NK-92 (cell line): Measurements from ENCODE around the gene UVRAG.

ENCODE experiments used
- DNase-seq: peaks from one replicate; lab custom pipeline; 2025; ENCODE audit not compliant: unreplicated experiment; lab: John Stamatoyannopoulos, UW

Gene UVRAG

DNA sequence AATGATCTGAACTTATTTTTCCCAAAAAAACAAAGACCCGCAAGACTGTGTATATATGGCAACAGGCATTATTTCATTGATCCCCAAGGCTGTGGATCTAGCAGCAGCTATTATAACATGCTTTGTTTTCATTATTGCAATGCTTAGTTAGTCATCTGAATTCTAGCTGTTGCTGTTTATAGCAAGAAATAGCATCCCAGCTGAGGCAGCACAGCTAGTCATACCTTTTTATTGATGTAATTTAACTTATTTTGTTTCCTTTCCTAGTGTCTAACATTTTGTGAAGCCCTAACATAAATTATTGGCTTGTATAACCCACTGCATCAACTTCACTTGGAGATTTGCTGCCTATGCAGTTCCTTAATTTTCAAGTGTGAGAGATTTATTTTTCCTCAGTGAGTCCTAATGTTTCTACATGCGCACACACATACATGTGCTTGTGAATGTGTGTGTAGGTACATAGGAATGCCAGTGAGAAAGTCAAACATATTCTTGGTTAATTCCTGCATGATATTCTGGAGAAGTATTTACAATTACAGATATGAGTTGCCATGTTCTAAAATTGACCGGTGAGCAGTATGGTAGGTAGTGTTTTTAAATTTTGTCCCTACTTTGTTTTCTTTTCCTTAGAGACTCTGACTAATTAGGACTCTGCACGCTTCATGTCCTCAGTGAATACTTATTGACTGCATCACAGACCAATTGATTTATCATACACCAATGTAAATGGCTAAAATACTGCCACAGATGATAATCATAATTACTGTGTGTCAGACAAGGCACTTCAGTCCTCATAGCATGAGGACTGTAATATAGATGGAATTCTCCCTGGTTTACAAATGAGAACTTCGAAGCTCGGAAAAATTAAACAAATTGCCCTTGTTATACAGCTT, 272.0 kb downstream of the UVRAG start:
- DNase-seq, result no peak

DNA sequence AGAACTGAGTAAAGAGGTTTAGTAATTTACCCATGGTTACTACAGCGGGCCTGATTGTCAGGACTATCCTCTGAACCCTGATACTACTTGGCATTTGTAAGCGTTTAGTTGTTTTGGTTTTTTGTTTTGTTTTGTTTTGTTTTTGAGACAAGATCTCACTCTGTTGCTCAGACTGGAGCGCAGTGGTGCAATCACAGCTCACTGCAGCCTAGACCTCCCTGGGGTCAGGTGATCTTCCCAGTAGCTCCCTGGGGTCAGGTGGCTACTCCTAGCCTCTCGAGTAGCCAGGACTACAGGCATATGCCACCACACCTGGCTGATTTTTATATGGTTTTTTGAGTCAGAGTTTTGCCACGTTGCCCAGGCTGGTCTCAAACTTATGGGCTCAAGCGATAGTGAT, 272.7 kb downstream of the UVRAG start:
- DNase-seq, result no peak

DNA sequence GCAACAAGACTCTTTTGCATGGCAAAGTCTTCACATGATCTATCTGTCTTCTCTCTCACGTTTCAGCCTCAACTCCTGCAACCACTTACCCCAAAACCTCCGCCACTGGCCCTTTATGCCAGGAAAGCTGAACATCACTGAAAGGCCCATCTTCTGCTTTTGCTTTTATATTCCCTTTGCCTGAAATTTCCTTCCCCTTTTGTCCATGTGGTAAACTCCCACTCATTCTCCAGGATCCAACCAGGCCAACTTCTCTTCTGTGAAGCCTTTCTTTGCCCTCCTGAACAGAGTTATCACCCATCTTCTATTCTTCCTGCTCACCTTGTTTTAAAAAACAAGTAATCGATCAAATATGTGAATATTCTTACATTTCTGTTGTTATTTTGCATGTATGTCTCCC, 273.5 kb downstream of the UVRAG start:
- DNase-seq, result no peak

DNA sequence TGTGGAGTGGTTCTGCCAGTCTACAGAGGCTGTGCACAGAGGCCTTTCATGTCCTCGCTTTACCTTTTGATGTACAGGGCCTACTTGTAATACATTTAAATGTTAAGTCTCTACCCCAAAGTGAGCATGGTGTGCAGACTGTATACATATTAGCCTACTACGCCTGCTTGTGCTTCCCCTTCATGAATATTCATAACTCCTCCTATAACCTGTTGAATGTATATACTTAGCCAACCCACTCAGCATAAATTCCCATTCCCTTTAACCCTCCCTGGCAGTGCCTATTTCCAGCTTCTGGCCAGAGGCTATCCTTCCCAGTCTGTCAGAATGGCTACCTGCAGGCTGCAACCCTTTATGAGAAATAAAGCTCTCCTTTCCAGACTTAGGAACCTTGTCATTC, 275.2 kb downstream of the UVRAG start:
- no peak for DNase-seq

DNA sequence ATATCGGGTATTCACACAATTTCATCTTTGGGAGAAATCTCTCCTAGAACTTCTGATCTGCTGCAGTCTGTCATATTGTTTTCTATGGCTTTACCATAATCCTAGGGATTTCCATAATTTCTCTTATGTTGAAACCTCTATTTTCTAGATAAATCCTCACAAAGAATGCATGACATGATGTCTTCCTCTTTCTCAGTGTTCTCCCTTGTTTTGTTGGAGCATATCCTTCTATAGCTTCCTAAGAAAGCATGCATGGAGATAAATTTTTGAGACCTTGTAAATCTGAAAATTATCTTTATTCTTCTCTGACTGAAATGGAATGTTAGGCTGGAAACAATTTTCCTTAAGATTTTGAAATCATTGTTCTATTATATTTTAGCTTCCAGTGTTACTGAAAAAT, 275.8 kb downstream of the UVRAG start:
- DNase-seq, result no peak

DNA sequence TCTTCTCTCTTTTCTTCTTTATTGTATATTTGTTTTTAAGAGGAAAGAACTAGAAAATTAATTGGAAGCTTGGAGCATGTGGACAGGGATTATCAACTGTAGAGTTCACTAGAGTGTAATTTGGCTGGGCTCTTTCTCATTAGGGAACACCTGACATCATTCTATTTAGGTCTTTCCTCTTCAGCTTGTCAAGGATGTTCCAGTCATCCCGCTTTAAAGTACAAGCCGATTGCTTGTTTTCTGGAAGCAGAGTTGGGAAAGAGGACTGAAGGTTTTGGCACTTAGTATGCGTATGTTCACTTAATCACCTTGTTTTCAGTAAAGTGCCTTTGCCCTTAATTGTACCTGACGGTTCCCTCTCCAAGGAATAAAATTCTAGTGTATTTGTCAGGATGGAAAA, 279.7 kb downstream of the UVRAG start:
- DNase-seq, result no peak

DNA sequence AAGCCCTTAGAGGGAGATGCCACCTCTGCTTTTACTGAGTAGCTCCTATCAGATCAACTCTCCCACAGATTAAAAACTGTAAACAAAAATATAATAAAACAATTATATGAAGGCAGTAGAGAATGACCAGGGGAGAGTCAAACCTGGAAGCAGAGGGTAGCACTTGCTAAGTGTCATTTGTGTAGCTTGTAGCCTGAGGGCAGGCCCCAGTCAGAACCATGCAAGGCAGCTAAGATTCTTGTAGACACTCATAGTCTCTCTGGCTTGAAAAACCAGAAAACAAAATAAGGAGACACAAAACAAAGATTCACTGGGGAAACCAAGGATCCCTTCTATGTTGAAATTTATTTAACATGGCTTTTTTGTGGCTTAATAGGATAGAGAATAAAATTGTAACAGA, 280.9 kb downstream of the UVRAG start:
- no peak for DNase-seq

DNA sequence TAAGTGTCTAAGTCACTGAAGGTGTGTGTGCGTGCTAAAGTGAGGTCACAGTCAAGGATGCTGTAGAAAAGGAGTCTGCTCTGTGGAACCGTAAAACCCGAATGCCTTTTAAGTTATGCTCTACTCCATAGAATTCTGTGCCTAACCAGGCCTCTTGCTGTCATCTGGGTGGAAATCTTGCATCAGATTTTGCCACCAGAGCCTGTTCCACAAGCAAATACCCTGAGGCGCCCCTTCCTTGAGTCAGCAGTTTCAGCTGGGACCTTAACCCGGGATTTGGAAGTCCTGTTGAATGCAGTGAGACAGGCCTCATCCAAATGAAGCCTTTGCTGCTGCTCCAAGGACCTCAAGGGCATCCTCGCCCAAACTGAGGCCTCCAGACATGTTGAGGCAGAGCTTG, 281.5 kb downstream of the UVRAG start:
- no peak for DNase-seq

DNA sequence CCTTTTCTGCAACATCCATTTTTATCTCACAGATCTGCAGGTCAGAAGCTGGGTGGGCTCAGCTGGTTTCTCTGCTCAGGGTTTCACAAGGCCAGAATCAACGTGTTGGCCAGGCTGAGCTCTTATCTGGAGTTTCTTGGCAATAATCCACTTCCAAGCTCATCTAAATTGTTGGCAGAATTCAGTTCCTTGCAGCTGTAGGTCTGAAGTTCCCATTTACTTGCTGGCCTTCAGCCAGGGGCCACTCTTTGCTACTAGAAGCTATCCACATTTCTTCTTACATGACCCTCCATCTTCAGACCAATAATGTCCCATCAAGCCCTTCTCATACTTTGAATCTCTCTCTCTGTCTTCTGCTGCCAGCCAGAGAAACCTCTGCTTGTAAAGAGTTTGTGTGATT, 287.8 kb downstream of the UVRAG start:
- no peak for DNase-seq

DNA sequence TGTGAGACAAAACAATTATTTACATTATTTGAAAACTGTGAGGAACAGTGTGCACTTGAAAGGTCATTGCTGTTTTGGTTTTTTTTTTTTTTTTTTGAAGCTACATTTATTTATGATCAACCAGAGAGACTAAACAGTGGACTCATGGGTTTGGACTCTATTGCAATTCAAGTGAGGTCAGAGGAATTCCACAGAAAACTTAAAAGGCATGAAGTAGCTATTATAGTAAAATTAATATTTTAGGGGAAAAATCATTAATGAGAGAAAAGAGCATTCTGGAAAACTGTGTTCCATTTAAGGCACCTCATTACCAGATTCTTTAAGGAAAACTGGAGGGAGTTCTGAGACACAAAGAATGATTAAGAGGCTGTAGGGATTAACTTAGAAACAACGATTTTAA, 288.4 kb downstream of the UVRAG start:
- no peak for DNase-seq

DNA sequence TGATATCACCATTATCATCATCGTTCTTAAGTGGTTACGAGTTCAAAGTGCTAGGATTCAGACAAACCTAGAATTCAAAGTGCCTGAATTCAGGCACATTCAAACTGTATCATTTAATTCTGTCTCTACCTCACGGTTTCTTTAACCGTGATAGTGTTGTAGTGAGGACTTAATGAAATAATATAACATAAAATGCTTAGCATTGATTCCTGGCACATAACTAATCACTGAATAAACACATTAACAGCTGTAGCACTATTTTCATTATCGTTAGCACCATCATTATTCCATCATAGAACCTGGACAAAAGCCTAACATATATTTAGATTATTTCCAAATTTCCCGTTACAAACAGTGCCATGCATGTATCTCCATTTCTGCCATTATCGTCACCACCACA, 289.3 kb downstream of the UVRAG start:
- no peak for DNase-seq

DNA sequence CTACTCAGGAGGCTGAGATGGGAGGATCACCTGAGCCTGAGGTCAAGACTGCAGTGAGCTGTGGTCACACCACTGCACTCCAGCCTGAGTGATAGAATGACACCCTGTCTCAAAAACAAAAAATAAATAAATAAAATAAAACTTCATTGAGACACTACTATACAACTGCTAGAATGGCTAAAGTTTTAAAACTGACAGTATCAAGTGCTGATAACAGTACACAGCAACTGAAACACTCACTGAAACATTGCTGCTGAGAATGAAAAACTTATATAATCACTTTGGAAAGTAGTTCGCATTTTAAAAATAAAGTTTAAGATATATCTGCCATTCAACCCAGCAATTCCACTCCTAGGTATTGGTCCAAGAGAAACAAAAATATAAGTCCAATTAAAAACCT, 290.6 kb downstream of the UVRAG start:
- no peak for DNase-seq

DNA sequence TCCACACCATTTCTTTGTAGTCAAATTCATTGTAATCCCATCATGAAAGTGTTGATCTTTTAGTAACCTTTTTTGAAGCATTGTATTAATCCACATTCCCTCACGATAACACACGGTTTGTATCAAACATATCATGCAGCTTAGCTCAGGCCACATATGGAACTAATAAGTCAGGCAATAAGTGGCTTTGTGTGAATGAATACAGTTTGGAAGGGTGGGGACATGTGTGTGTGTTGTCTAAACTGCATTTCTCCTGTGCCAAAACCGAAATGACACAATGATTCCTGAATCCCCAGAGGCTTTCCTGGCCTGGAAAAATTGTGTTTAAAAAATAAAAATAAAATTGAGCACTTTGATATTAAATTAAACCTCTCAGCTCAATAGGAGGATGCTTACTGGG, 293.0 kb downstream of the UVRAG start:
- no peak for DNase-seq

DNA sequence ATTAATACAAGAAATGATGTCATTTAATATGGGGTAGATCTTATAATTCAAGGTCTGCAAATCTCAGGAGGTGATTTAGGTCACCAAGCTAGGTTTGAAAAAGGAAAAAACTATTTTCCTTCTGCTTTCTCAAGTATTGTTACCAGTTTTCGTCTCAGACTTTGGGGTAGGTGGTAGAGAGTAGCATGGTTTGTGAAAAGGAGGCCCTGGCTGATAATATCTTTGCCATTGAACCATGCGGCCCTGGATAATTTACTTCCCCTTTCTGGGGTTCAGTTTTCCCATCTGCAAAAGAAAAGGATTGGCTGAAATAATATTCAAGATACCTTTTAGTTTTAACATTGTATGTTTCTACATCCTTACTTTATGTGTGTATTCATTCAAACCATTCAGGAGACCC, 299.2 kb downstream of the UVRAG start:
- DNase-seq, result no peak

DNA sequence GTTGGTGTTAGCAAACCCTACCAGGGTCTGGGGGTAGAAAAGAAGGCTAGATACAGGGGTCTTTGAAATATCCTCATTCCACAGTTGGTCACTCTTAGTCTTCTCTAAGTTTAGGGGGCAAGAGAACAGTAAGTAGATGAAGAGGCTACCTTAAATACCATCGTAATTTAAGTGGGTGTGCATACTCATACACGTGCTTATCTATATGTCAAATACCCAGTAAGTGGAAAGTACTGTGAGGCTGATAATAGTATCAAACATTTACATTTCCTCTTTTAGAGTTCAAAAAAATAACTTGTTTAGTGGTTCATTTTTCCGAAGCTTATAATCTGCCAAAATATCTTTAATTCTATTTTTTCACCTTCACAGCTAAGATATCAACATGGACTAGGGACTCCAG, 300.5 kb downstream of the UVRAG start:
- no peak for DNase-seq

DNA sequence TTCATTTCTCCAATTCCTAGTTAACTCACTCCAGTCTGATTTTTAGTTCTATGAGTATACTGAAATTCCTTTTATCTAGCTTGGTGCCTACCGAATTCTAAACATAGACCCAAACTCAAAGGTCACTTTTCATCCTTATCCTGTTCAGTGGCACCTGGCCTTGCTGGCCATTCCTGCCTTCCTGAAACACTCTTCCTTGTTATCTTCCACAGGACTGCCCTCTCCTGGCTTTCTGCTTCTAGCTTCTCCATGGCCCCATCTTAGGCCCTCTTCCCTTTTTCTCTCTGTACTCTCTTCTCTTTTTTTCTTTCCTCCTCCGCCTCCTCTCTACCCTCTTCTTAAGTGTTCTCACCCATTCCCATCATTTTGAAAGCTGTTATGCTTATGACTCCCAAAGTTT, 304.0 kb downstream of the UVRAG start:
- no peak for DNase-seq

DNA sequence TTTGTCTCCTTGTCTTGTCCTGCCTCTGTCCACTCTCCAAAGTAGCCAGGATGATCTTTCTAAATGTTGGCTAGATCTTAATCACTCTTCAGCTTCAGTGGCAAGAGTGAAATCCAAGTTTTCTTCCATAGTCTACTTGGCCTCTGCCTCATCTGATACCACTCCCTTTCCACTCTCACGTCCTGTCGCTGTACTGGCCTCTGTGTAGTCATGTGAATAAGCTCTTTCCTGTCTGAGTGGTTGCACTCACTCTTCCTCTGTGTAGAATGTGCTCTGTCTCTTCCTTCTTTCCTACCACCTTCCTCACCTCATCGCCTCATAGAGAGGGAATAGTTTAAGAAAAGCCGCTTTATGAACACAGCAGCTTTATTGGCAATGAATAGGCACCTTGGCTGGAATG, 304.8 kb downstream of the UVRAG start:
- DNase-seq, result no peak

DNA sequence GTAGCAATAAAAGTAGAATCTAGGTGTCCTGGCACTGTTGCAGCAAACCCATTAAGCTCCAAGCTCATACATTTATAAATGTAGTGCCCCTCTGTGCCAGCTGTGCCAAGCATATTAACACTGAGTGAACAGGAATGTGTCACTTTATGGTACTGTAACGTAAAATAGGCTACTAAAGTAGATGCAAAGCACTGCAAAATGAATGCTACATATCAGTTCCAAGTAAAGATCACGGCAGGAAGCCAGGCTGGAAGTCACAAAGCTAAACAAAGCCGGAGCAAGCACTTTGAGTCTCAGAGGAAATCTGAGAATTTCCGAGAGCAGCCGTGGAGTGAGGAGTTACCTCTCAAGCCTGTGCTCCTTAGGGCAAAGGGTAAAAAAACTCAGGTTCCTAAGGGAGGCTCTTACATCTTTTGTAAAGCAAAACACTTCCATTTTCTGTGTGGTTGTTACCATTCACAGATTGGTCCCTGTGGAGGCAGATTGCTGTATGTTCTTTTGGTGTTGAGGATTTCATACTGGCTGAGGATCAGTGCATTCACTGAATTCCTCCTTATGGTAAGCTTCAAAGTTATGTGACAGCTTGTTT, 305.6 kb downstream of the UVRAG start:
- no peak for DNase-seq

DNA sequence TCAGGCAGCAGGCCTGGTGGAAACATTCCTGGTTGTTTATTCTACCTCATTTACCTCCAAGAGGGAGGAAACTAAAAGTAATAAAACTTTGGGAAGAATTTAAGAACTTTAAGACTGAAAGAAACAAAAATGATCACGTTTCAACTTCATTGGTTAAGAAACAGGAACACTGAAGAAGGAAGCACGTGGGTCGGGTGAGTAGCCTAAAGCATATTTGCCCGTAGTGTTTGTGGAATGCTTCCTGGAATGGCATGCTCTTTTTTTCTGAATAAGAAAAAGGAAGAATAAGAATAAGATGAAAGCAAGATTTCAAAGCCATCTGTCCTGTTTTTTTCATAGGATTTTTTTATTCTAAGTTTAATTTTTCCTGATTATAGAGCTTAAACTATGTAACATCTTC, 308.2 kb downstream of the UVRAG start:
- DNase-seq, result no peak

DNA sequence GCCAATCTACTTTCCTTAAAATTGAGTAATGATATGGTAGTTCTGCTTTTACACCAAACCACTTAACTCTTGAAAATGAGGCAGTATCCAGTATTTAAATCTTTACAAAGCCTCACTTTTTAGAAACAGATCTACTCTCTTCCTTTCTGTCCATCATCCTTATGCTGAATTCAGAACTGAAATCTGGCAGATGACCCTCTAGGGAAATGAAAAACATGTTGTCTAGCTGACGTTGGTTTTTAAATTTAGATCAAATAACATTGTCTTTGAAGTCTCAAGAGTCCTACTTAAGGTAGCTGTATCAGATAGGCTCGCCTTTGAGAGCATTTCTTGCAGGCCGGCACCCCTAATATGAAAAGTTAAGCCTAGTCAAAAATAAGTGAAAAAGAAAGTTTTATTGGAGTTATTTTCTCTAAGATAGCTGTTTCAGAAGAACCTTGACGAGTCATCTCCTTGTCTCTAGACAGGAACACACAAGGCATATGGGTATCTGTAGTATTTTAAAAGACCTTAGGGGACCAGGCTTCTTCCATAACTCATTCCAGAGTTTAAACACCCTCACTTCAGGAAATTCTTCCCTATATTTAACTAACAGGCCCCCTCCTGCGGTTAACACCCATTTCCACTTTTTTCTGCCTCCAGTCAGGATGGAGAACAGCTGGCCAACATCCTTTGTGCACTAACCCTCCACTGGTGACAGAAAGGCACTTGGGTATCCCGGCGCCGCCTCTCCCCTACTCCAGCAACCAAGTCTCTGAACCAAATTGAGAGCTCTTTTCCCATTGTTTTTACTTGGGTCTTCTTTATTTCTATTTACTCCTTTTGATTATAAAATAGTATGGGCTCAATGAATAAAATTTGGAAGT, 310.1 kb downstream of the UVRAG start:
- DNase-seq, result no peak

DNA sequence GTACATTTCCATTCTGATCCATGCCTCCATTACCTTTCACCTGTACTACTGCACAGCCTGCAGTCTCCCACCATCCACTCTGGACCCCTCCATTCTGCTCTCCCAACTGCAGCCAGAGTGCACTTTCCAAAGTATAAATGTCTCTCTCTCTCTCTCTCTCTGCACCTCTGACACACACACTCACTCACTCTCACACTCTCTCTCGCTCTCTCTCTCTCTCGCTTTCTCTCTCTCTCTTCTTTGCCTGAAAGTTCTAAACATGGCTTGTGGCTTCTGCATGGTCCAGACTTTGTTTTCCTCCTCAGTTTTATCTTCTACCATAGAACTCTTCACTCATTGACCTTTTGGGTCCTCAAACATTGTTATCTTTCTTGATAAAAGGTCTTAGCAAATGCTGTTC, 314.7 kb downstream of the UVRAG start:
- no peak for DNase-seq

DNA sequence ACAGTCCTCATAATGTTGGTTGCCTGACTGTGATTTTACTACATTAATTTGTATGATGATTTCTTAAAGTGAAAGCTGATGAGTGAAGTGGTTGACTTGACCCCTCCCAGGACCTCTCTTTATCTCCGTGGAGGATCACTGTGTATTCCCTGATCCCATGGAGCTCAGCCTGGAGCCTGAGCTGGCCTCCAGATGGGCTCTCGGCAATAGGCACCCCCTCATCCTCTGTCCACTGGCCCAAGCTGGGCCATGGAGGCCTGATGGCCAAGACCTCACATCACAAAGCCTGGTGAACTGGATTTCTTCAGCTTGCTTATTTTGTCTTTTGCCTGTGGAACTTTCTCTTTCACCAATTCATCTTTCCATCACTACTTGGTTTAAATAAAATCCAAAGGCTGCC, 316.1 kb downstream of the UVRAG start:
- DNase-seq, result no peak
